Activated gamma-delta T cell treated with Interleukin-2 at 50 U/mL for 16 hours (primary cell): ENCODE results near the gene ITGAE.
"Not testable (repeated sequence)": the region's sequence is repeated elsewhere in the genome, so short reads cannot be mapped to it uniquely, and the experiment has no call there.

Source experiments
- DNase-seq: peaks from one replicate; pipeline ENCODE4 v3.0.0-alpha.2; 2020

Gene ITGAE

GRCh38 chr17:3761036-3761917 is 39.7 kb downstream of the ITGAE start:
- no peak for DNase-seq

GRCh38 chr17:3759597-3760216 is 41.3 kb downstream of the ITGAE start:
- no peak for DNase-seq

- no peak for DNase-seq
These were observed 45.5 kb downstream of the ITGAE start for GRCh38 chr17:3755335-3756030.

- DNase-seq = peak; percentile 76
These were observed 46.3 kb downstream of the ITGAE start for GRCh38 chr17:3754458-3755334.

- no peak for DNase-seq
These were observed 46.9 kb downstream of the ITGAE start for GRCh38 chr17:3754066-3754457.

GRCh38 chr17:3753624-3754023 is 47.4 kb downstream of the ITGAE start:
- no peak for DNase-seq

DNA sequence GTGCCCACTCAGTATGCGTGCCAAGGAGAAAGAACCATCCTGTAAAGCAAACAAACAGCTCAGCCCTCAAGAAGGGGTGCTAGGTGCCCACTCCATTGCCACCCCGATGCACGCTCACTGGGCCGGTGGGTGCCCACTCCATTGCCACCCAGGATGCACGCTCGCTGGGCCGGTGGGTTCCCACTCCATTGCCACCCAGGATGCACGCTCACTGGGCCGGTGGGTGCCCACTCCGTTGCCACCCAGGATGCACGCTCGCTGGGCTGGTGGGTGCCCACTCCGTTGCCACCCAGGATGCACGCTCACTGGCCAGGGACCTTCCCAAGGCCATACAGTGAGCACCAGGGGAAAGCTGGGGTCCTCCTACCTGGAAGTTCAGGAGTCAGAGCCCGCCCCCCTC is 49.2 kb downstream of the ITGAE start:
- DNase-seq = no peak

GRCh38 chr17:3750926-3751325 is 50.1 kb downstream of the ITGAE start:
- DNase-seq = peak; percentile 69

GRCh38 chr17:3750296-3750695 is 50.7 kb downstream of the ITGAE start:
- DNase-seq = no peak

DNA sequence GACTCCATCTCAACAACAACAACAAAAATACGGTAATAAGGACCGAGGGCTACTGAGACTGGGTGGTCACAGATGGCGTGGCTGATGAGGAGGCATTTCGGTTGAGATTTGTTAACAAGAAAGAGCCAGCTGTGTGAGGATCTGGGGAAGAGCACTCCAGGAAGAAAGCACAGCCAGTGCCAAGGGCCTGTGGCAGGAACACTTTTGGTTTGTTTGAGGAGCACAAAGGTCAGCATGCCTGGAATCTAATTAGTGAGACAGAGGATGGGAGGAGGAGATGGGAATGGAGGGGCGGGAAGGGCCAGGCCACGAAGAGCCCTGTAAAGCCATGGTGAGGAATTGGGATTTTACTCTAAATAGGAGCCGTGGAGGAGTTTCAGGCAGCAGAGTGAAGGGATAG is 52.4 kb downstream of the ITGAE start:
- no peak for DNase-seq

GRCh38 chr17:3747805-3748204 is 53.2 kb downstream of the ITGAE start:
- no peak for DNase-seq

GRCh38 chr17:3745071-3745470 is 55.9 kb downstream of the ITGAE start:
- DNase-seq = no peak

DNA sequence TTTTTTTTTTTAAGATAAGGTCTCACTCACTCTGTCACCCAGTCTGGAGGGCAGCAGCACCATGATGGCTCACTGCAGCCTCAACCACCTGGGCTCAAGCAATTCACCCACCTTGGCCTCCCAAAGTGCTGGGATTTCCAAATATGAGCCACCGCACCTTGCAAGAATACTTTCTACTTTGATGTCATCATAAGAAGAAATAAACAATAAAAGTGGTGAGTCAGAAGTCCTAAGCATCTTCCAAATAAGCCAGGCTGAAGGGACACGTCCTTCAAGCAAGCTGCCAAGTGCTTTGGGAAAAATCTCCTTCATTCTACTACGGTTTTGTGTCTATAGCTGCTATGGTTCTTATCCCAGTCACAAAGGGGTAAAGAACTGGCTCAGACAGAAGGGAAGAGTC is 57.0 kb downstream of the ITGAE start:
- DNase-seq = no peak

DNA sequence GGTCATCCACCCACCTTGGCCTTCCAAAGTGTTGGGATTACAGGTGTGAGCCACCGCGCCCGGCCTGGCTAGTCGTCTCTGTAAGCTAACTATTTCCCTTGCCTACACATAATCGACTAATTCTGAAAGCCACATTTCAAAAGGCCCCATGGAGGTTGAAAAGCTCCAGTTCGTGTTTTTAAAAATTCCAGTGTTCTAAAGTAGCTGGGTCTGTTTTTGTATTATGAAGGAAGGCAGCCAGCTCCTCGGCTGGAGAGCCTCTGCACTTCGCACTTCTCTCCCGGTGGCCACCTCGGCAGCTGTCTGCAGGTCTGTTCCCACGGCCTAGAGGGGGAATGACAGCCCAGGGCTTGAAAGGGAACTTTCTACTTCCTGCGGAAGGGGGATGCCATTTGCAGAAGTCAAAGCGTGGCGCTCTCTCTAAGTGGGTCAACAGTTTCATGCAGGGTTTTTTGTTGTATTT is 60.3 kb downstream of the ITGAE start:
- peak; percentile 50 for DNase-seq

DNA sequence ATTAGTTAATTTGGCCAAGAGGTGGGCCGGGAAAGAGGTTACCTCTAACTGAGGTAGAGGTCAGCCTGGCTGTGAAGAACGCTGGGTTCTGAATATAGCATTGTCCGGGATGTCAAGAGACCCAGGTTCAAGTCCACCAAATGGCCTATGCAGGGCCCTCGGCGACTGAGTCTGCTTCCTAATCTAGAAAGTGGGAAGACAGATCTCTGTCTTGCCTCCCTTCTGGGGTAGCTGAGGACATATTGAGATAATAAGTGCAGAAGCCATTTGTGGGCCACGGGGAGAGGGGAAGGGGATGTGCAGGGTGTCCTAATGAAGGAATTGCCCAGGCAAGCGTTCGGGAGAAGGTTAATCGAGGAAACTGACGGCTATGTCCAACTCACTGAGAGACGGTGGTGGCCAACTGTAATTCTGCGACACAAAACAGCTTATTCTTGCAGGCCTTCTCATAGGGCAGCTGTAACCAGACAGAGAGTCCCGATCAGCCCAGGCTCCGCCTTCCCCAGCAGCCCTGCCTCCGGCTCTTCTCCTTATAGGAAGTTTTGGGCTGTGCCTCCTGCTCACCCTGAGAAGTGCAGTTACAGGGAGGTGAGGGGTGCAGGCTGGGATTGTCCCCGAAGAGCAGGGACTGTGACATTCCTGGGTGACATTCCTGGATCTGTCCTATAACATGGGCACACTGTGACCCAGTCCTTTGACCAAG is 61.4 kb downstream of the ITGAE start:
- DNase-seq = no peak

- peak; percentile 72 for DNase-seq
These were observed 62.3 kb downstream of the ITGAE start for GRCh38 chr17:3738562-3739295.

GRCh38 chr17:3735515-3735914 is 65.5 kb downstream of the ITGAE start:
- no peak for DNase-seq

- not testable (repeated sequence) for DNase-seq
These were observed 66.1 kb downstream of the ITGAE start for GRCh38 chr17:3734911-3735276.

- DNase-seq = no peak
These were observed 68.8 kb downstream of the ITGAE start for GRCh38 chr17:3732210-3732621.

DNA sequence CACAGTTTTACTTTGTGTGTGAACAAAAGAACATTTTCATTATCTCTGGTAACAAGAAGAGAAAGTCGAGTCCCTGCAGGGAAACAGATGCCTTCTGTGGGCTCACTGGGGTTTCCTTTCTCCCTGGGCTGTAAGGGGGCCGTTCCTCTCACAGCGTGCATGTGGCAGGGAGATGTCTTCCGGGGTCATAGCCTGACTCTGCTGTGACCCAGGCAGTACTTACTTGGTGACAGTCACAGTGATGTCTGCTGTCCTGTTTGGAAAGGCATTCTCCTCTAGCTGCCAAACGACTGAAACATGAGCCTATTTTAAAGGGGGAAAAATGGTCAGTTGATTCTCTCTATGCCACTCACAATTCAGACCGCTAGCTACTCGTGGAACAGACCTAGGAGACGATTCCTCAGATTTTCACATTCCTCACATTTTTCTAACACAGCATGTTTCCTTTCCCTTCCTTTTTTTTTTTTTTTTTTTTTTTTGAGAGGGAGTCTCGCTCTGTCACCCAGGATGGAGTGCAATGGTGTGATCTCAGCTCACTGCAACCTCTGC is 70.0 kb downstream of the ITGAE start:
- no peak for DNase-seq

GRCh38 chr17:3729881-3730280 is 71.1 kb downstream of the ITGAE start:
- DNase-seq = no peak
